ENCODE results near the gene KIF20B.
"Not testable (repeated sequence)": the region's sequence is repeated elsewhere in the genome, so short reads cannot be mapped to it uniquely, and the experiment has no call there.

KIF20B gene

DNA sequence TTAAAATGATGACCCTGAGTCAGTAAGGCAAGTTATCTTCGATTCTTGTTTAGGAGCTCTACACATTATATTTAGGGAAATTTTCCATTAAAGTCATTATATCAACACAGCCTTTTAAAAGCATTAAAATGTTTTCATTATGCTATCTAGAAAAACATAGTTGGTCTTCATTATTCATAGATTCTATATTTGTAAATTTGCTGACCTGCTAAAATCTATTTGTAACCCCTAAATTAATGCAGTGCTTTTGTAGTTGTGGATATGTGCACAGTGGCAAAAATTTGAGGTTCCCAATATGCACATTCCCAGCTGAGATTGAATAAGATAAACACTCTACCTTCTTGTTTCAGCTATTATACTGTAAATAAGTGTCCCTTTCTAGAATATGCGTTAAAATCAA lies 81.1 kb downstream of the KIF20B start:
- DNase-seq, result no peak

DNA sequence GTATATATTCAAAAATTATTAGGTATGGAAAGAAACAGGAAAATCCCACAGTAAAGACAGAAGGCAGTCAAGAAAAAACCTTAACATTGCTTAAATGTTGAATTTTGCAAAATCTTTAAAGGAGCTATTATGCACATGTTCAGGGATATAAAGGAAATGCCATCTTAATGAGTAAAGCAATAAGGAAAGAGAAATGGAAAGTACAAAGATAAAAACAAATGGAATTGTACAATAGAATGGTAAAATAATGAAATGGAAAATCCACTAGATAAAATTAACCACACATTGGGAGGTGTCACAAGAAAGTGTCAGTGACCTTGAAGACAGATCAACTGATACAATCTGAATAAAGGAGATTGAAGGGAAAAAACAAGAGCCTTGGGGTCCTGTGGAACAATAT lies 82.0 kb downstream of the KIF20B start:
- no peak for DNase-seq

DNA sequence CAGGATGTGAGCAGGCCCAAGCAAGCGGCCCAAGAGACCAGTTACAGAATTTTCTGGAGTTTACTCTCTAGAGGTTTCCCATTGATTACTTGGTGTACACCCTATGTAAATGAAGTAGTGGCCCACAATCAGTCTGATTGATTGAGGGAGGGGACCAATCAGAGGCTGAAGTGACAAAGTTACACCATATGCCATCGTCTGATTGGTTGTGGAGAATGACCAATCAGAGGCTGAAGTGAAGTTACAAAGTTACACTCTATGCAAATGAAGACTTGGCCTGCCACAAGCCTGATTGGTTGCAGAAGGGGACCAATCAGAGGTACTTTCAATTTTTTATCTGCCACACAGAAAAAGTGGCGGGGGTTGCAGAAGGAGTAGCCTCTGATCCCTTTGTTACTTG lies 83.7 kb downstream of the KIF20B start:
- peak; percentile 6 for DNase-seq

DNA sequence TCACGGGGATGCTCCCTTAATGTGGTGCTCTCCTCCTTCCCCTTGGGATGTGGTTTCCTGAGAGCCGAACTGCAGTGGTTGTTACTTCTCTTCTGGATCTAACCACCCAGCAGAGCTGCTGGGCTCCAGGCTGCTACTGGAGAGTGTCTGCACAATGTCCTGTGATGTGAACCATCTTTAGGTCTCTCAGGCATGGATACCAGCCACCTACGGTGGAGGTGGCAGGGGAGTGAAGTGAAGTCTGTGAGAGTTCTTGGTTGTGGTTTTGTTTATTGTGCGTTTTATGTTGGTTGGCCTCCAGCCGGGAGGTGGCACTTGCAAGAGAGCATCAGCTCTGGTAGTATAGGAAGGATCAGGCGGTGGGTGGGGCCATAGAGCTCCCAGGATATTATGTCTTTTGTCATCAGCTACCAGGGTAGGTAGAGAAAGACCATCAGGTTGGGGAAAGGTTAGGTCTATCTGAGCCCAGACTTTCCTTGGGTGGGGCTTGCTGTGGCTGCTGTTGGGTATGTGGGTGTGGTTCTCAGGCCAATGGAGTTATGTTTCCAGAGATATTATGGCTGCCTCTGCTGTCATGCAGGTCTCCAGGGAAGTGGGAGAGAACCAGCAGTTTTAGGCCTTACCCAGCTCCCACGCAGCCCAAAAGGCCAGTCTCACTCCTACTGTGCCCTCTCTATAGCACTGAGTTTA lies 87.9 kb downstream of the KIF20B start:
- peak; percentile 59 for DNase-seq

DNA sequence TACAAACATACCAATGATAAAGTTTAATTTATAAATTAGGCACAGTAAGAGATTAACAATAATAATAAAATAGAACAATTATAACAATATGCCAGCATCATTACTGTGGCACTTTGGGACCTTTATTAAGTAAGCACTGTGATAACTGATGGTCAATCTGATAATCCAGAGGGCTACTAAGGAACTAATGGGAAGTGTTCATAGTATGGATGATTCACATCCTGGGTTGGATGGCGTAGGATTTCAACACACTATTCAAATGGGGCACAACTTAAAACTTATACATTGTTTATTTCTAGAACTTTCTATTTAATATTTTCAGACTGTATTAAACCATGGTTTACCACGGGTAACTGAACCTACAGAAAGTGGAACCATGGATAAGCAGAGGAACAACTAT lies 90.8 kb downstream of the KIF20B start:
- no peak for DNase-seq

DNA sequence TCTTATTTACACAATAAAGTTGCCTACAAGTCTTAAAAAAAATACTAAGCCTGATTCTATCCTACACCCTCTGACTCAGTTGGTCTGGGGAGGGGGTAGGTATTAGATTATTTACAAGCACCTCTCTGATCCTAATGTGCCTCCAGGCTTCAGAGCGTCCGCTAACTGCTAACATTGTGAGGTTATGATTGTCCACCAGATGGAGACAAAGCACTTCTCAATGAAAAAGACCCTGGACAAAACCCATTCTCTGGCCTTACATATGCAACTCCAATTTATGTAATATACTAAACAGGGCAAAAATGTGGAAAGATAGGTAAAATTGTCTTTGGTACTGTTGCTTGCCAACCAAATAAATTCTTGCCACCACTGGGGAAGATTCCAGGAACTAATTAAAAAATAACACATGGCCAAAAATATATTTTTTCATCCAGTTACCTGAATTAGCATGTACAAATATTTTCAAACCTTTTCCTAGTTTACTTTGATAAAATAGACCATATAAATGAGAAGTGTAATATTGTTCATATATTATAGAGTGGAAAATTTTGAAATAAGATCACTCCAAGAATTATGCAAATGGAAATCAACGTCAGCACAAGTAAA lies 92.4 kb downstream of the KIF20B start:
- peak; percentile 87 for DNase-seq

DNA sequence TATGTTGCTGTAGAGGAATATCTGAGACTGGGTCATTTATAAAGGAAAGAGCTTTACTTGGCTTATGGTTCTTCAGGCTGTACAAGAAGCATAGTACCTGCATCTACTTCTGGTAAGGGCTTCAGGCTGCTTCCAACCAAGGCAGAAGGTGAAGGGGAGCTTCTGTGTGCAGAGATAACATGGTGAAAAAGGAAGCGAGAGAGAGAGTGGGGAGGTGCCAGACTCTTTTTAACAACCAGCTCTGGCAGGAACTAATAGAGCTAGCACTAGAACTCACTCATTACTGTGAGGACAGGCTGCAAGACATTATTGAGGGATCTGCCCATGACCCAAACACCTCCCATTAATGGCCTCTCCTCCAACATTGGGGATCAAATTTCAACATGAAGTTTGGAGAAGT lies 94.5 kb downstream of the KIF20B start:
- no peak for DNase-seq

DNA sequence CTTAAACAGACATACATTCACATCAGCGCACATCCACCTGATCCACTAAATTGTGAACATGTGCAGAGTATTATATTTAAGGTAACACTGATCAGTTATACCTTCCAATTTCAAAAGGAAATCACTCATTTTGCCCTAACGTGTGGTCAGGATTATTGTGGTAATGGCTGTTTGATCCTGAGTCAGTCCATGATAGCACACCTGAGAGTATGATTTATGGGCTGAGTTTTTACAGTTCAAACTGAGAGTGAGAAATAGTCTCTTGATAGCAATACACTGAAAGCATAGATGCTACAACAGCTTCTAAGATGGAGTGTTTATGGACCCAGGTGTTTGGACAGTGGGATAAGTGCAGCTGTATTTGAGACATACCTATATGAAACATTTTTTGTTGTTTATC lies 96.7 kb downstream of the KIF20B start:
- DNase-seq, result no peak

DNA sequence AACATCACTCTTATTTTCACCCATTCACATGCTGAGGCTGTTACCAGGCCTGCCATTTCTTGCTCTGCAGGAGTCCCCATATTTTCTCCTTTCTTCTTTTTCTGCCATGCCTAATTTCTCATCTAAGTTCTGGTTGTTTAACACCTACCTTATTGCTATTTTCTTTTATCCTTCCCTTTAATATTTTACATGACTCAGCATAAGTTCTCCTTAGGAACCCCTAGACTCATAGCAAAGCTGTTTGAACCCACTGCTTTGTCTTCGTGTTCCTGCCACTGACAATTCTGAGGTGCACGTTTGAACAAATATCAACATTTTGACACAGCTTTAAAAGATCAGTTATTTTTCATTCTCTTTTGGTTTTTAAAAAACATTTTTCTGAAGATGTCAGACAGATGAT lies 98.2 kb downstream of the KIF20B start:
- DNase-seq, result no peak

DNA sequence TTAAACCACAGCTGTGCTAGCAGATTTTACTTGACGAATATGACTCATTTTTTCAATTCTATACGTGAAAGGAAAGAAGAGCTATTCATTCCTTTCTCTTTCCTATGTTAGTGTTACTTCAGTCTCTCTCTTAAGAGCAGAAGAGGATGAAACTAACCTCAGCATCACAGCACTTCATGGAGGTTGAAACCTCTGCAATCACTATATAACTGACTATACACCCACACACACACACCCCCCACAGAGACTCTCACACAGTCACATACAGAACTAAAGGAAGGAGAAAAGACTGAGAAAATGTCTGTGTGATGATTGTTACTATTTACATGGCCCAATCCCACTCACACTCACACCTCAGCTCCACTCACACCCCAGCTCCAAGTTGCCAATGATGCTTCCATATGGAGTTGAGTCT lies 104.2 kb downstream of the KIF20B start:
- no peak for DNase-seq

DNA sequence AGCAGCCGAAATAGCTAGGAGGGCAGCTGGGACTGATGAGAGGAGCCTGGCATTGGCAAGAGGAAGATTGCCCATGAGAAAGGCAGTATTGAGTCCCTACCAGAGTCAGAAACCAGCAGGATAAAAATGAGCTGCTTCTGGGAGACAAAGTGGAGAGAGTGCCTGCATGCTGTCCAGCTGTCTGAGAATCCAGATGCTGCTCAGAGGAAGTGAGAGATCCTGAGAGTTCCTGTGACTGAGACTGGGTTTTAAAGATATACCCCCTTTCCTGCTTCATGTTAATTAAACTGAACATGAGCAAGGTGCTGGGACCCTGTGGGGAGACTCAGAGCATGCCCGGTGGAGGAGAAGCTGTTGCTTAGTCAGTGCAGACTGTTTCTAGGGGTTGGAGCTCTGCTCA lies 107.5 kb downstream of the KIF20B start:
- no peak for DNase-seq

DNA sequence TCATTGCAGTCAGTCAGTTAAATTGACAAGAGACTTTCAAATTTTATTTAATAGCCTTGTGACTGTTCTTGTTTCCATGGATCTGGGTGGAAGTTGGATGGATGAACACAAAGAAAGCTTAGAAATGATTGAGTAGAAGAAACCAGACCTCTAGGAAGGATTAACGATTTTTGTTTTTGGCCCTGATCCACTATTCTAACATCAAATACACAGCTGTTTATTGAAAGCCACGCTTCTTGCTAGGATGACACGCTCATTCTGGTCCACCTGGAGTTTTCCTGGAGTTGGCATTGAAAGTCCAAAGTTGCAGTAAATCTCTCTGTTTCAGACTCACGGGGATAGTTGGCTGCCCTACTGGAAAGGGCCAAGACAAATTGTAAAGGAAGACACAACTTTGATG lies 108.4 kb downstream of the KIF20B start:
- DNase-seq, result no peak

DNA sequence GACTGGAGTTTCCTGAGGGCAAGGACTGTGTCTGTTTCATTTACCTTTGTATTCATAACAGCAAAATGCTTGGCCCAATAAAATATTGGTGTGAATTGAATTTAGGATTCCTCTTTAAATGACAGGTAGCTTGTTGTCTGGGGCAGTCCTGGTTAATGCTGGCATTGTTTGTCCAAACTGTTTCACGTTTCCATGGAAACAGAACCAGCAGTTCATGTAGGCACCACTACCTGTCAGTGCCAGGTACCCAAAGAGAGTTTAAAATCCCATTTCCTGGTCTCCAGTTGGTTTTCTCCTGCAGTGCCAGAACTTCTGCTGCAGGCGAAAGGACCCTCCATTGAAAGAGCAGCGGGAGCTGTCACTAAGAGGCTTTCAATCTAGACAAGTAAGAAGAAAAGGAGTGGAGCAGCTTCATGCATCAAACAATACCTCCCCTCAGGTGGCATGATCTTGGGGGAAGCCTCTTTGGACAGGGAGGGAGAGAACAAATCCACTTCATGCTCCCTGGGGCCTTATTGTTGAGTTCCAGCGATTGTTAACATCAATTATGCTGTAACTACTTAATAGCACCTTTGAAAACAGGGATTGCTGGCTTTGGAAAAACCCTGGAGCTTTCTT lies 109.6 kb downstream of the KIF20B start:
- DNase-seq, result no peak

DNA sequence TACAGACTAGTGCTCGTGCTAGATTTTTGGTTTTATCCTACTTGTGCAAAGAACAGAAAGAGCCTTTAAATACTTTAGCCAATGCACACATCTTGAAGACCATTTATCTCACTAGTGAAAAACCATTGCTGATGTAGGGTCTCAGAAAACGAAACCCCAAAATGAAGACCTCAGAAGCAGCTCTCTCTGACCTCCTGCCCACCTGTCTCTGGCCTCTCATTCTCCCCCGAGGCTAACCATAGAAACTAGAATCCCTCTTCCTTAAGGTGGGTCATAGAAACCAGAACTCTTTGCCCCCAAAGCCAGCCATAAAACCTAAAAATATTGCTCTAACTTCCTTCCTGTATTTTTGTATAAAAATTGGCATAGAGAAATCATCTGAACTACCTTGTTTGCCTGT lies 112.2 kb downstream of the KIF20B start:
- no peak for DNase-seq

DNA sequence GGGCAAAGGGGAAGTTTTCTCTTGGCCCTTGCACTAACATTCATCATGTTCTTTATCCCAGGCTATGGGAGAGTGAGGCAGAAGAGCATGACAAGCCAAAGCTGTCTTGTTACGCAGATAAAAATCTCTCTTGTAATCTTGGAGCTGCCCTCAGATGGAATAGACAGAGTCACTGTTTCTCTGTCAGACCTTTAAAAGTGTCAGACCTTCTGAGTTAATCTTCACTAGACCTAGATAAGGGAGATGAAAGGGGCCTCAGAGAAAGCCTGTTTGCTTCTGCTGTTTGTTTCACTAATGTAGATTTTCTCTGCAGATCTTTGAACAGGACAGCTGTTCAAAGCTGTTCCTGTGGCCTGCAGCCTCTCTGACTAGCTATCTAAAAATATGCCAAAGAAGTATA lies 112.9 kb downstream of the KIF20B start:
- no peak for DNase-seq

DNA sequence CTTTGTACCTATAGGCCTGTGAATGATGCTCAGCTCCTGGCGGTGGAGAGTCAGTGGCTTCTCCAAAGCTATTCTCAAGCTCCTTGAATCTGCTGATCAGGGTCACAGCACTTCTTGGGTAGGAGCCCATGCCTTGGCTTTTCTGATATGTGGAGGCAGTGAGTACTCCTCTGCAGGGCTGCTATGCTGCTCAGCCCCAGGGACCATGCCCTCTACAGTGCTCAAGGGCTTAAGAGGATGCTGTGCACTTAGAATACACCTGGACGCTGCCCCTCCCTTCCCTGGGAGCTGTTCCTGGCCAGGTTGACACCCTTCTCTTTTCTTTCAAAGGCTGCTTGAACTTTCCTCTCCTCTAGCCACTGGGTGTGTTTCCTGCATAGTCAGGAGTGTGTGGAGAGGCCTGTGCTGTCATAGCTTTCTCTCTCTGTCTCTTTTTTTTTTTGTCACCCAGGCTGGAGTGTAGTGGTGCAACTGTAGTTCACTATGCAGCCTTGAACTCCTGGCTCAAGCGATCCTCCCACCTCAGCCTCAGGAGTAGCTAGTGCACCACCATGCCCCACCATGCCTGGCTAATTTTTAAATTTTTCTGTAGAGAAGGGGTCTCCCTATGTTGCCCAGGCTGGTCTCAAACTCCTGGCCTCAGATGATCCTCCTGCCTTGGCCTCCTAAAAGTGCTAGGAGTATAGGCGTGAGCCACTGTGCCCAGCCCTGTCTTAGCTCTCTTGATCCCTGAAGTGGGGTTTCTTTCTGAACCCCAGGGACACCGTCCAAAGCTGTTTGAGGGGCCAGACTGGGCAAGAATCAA lies 113.9 kb downstream of the KIF20B start:
- DNase-seq, result no peak

DNA sequence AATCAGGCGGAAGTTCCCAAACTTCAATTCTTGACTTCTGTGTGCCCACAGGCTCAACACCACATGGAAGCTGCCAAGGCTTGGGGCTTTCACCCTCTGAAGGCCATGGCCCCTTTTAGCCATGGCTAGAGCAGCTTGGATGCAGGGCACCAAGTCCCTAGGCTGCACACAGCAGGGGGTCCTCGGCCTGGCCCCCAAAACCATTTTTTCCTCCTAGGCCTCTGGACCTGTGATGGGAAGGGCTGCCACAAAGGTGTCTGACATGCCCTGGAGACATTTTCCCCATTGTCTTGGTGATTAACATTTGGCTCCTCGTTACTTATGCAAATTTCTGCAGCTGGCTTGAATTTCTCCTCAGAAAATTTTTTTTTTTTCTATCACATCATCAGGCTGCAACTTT lies 117.6 kb downstream of the KIF20B start:
- DNase-seq, result not testable (repeated sequence)

Measured in hematopoietic multipotent progenitor cell treated with erythropoietin and hydrocortisone succinate and interleukin-3 and kit ligand, for 6 days (in vitro differentiated cells).